Measurements from ENCODE around the gene ADGRG2. TPM values are rescaled to one million over a fixed set of nuclear protein-coding genes. Genes with fewer than 3 reads are reported as not detected.
A peak's percentile ranks its signal among the peaks of the same experiment; 100 is the strongest.
"Not testable (repeated sequence)": the region's sequence is repeated elsewhere in the genome, so short reads cannot be mapped to it uniquely, and the experiment has no call there.

The ADGRG2 gene
- polyA plus RNA-seq, 1 donor from 2014 or later = 0.16 TPM

- peaks cover 2% of the 10 kb centered on the region for H3K27me3 Mint-ChIP-seq
- no peaks in the 10 kb centered on the region for H3K4me1 Mint-ChIP-seq
- peaks cover 0 to 8% (median 1%) of the 10 kb centered on the region in 3 donors for H3K9me3 Mint-ChIP-seq
- H3K4me3 Mint-ChIP-seq = no peak overlapping the region
- H3K27ac Mint-ChIP-seq = no peak overlapping the region
- H3K36me3 Mint-ChIP-seq = peaks cover 3% of the 10 kb centered on the region
These were observed 63.2 kb downstream of the ADGRG2 start for GRCh38 chrX:19059067-19059466.

GRCh38 chrX:19057856-19058255, 64.4 kb downstream of the ADGRG2 start:
- H3K4me3 Mint-ChIP-seq = no peak overlapping the region
- no peaks in the 10 kb centered on the region for H3K4me1 Mint-ChIP-seq
- H3K27ac Mint-ChIP-seq = no peak overlapping the region
- peaks cover 3% of the 10 kb centered on the region for H3K36me3 Mint-ChIP-seq
- no peaks in the 10 kb centered on the region for H3K27me3 Mint-ChIP-seq
- peaks cover 0 to 7% (median 1%) of the 10 kb centered on the region in 3 donors for H3K9me3 Mint-ChIP-seq

- Mint-ChIP-seq H3K27ac (no peak overlapping the region), H3K36me3 (no peaks in the 10 kb centered on the region), H3K4me3 (no peak overlapping the region), H3K4me1 (no peaks in the 10 kb centered on the region), H3K27me3 (no peaks in the 10 kb centered on the region), H3K9me3 (peaks cover 0 to 8% (median 0%) of the 10 kb centered on the region in 3 donors)
These were observed 73.2 kb downstream of the ADGRG2 start for GRCh38 chrX:19049110-19049509.

- H3K9me3 Mint-ChIP-seq = peaks cover 0 to 8% (median 0%) of the 10 kb centered on the region in 3 donors
- H3K36me3 Mint-ChIP-seq = no peaks in the 10 kb centered on the region
- H3K27me3 Mint-ChIP-seq = no peaks in the 10 kb centered on the region
- H3K27ac Mint-ChIP-seq = no peak overlapping the region
- no peaks in the 10 kb centered on the region for H3K4me1 Mint-ChIP-seq
- H3K4me3 Mint-ChIP-seq = no peak overlapping the region
These were observed 75.7 kb downstream of the ADGRG2 start for GRCh38 chrX:19046343-19047215.

GRCh38 chrX:19040373-19040772, 81.9 kb downstream of the ADGRG2 start:
- no peak overlapping the region for H3K4me3 Mint-ChIP-seq
- H3K27ac Mint-ChIP-seq = no peak overlapping the region
- H3K4me1 Mint-ChIP-seq = no peaks in the 10 kb centered on the region
- H3K9me3 Mint-ChIP-seq = no peaks in the 10 kb centered on the region
- no peaks in the 10 kb centered on the region for H3K36me3 Mint-ChIP-seq
- H3K27me3 Mint-ChIP-seq = no peaks in the 10 kb centered on the region

- Mint-ChIP-seq H3K27ac (no peak overlapping the region), H3K4me3 (no peak overlapping the region), H3K27me3 (no peaks in the 10 kb centered on the region), H3K4me1 (no peaks in the 10 kb centered on the region), H3K36me3 (peaks cover 2% of the 10 kb centered on the region), H3K9me3 (peaks cover 0 to 2% (median 0%) of the 10 kb centered on the region in 3 donors)
These were observed 88.2 kb downstream of the ADGRG2 start for GRCh38 chrX:19034025-19034424.

- Mint-ChIP-seq H3K4me1 (no peaks in the 10 kb centered on the region), H3K27ac (no peak overlapping the region), H3K36me3 (peaks cover 2% of the 10 kb centered on the region), H3K9me3 (peaks cover 0 to 2% (median 0%) of the 10 kb centered on the region in 3 donors), H3K27me3 (no peaks in the 10 kb centered on the region), H3K4me3 (no peak overlapping the region)
These were observed 91.5 kb downstream of the ADGRG2 start for GRCh38 chrX:19030805-19031204.

GRCh38 chrX:19028560-19028959, 93.7 kb downstream of the ADGRG2 start:
- no peaks in the 10 kb centered on the region for H3K4me1 Mint-ChIP-seq
- peaks cover 2% of the 10 kb centered on the region for H3K36me3 Mint-ChIP-seq
- H3K9me3 Mint-ChIP-seq = peaks cover 0 to 2% (median 0%) of the 10 kb centered on the region in 3 donors
- no peak overlapping the region for H3K4me3 Mint-ChIP-seq
- peaks cover 2% of the 10 kb centered on the region for H3K27me3 Mint-ChIP-seq
- H3K27ac Mint-ChIP-seq = no peak overlapping the region

GRCh38 chrX:19024366-19024765, 97.9 kb downstream of the ADGRG2 start:
- peaks cover 2% of the 10 kb centered on the region for H3K27me3 Mint-ChIP-seq
- H3K4me3 Mint-ChIP-seq = no peak overlapping the region
- no peak overlapping the region for H3K27ac Mint-ChIP-seq
- H3K36me3 Mint-ChIP-seq = peaks cover 1% of the 10 kb centered on the region
- no peaks in the 10 kb centered on the region for H3K9me3 Mint-ChIP-seq
- H3K4me1 Mint-ChIP-seq = no peaks in the 10 kb centered on the region

GRCh38 chrX:19019996-19020395, 102.3 kb downstream of the ADGRG2 start:
- peaks cover 1% of the 10 kb centered on the region for H3K36me3 Mint-ChIP-seq
- peak overlapping the region in 1 of 3 donors; percentile 20 for H3K27ac Mint-ChIP-seq
- no peak overlapping the region for H3K4me3 Mint-ChIP-seq
- peaks cover 2% of the 10 kb centered on the region for H3K27me3 Mint-ChIP-seq
- H3K4me1 Mint-ChIP-seq = peaks cover 0 to 2% (median 0%) of the 10 kb centered on the region in 3 donors
- no peaks in the 10 kb centered on the region for H3K9me3 Mint-ChIP-seq

- no peaks in the 10 kb centered on the region for H3K36me3 Mint-ChIP-seq
- no peaks in the 10 kb centered on the region for H3K9me3 Mint-ChIP-seq
- H3K4me3 Mint-ChIP-seq = no peak overlapping the region
- peaks cover 0 to 2% (median 0%) of the 10 kb centered on the region in 3 donors for H3K4me1 Mint-ChIP-seq
- H3K27me3 Mint-ChIP-seq = no peaks in the 10 kb centered on the region
- no peak overlapping the region for H3K27ac Mint-ChIP-seq
These were observed 105.0 kb downstream of the ADGRG2 start for GRCh38 chrX:19017271-19017670.

- H3K27ac Mint-ChIP-seq, H3K4me3 Mint-ChIP-seq, H3K36me3 Mint-ChIP-seq, H3K4me1 Mint-ChIP-seq, H3K9me3 Mint-ChIP-seq, H3K27me3 Mint-ChIP-seq: not testable (repeated sequence)
These were observed 105.7 kb downstream of the ADGRG2 start for GRCh38 chrX:19016614-19017013.

- no peaks in the 10 kb centered on the region for H3K36me3 Mint-ChIP-seq
- H3K4me3 Mint-ChIP-seq = no peak overlapping the region
- H3K4me1 Mint-ChIP-seq = no peaks in the 10 kb centered on the region
- H3K27me3 Mint-ChIP-seq = no peaks in the 10 kb centered on the region
- H3K27ac Mint-ChIP-seq = no peak overlapping the region
- H3K9me3 Mint-ChIP-seq = peaks cover 0 to 2% (median 0%) of the 10 kb centered on the region in 3 donors
These were observed 114.4 kb downstream of the ADGRG2 start for GRCh38 chrX:19007868-19008267.

GRCh38 chrX:19007011-19007410, 115.3 kb downstream of the ADGRG2 start:
- no peaks in the 10 kb centered on the region for H3K36me3 Mint-ChIP-seq
- no peaks in the 10 kb centered on the region for H3K27me3 Mint-ChIP-seq
- peaks cover 0 to 2% (median 0%) of the 10 kb centered on the region in 3 donors for H3K9me3 Mint-ChIP-seq
- H3K27ac Mint-ChIP-seq = no peak overlapping the region
- no peaks in the 10 kb centered on the region for H3K4me1 Mint-ChIP-seq
- H3K4me3 Mint-ChIP-seq = no peak overlapping the region

GRCh38 chrX:19005909-19006308, 116.4 kb downstream of the ADGRG2 start:
- Mint-ChIP-seq H3K4me1 (no peaks in the 10 kb centered on the region), H3K36me3 (no peaks in the 10 kb centered on the region), H3K27me3 (no peaks in the 10 kb centered on the region), H3K4me3 (no peak overlapping the region), H3K9me3 (peaks cover 0 to 2% (median 0%) of the 10 kb centered on the region in 3 donors), H3K27ac (no peak overlapping the region)

GRCh38 chrX:19003756-19004155, 118.5 kb downstream of the ADGRG2 start:
- Mint-ChIP-seq H3K27me3 (no peaks in the 10 kb centered on the region), H3K27ac (no peak overlapping the region), H3K4me3 (no peak overlapping the region), H3K9me3 (no peaks in the 10 kb centered on the region), H3K36me3 (no peaks in the 10 kb centered on the region), H3K4me1 (no peaks in the 10 kb centered on the region)

Measured in IgD-negative memory B cell (primary cell).